ENCODE results near the gene SLC25A22.

The SLC25A22 gene

DNA sequence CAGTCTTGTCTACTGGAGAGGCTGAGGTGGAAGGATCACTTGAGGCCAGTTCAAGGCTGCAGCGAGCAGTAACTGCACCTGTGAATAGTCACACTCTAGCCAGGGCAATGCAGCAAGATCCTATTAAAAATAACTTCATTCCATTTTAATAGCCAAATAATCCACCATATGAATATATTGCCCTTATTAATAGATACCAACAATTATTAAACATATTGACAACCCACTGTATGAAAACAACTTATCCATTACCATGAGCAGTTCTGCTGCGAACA lies 31.2 kb downstream of the SLC25A22 start:
- no peak overlapping the region for H3K4me3 ChIP-seq (replicated peaks; ENCODE audit: low read depth, low read length)
- DNase-seq (ENCODE audit: low read depth): no peak
- TF ChIP-seq, protein P1, sequence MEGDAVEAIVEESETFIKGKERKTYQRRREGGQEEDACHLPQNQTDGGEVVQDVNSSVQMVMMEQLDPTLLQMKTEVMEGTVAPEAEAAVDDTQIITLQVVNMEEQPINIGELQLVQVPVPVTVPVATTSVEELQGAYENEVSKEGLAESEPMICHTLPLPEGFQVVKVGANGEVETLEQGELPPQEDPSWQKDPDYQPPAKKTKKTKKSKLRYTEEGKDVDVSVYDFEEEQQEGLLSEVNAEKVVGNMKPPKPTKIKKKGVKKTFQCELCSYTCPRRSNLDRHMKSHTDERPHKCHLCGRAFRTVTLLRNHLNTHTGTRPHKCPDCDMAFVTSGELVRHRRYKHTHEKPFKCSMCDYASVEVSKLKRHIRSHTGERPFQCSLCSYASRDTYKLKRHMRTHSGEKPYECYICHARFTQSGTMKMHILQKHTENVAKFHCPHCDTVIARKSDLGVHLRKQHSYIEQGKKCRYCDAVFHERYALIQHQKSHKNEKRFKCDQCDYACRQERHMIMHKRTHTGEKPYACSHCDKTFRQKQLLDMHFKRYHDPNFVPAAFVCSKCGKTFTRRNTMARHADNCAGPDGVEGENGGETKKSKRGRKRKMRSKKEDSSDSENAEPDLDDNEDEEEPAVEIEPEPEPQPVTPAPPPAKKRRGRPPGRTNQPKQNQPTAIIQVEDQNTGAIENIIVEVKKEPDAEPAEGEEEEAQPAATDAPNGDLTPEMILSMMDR (IDR thresholded peaks at IDR 0.05; ENCODE audit: low read length, missing control alignments): no peak

DNA sequence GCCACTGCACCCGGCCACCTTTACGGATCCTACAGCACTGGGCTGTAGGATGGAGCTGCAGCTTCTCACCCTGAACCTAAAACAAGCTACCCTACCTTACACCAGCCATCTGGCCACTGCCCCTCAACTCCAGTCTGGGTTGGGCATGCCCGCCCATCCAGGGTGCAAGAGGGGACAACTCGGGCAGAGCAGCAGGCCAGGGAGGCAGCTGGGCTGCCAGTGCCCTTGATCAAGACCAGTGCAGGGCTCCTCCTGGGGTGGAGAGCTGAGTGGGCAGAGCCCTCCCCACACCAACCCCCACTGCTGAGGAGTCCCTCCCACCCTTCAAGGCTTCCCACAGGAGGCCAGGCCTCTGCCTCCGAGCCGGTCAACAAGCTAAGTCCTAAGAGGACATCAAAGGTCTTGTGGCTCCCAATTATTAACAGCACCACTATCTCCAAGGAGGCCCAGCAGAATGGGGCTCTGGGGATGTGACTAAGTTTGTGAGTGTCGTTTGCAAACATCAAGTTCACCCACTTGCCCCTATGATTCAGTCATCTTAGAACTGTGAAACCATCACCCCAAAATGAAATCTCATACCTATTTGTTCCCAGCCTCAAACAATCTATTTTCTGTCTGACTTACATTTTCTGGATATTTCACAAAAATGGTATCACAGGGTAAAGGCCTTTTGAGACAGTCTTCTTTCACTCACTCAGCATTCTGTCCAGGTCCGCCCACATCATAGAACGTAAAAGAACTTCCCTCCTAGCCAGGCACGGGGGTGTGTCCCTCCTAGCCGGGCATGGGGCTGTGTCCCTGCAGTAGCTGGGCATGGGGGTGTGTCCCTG lies 31.8 kb downstream of the SLC25A22 start:
- TF ChIP-seq, protein P1 (IDR thresholded peaks at IDR 0.05; ENCODE audit: low read length, missing control alignments): no peak
- no peak overlapping the region for H3K4me3 ChIP-seq (replicated peaks; ENCODE audit: low read depth, low read length)
- no peak for DNase-seq (ENCODE audit: low read depth)

DNA sequence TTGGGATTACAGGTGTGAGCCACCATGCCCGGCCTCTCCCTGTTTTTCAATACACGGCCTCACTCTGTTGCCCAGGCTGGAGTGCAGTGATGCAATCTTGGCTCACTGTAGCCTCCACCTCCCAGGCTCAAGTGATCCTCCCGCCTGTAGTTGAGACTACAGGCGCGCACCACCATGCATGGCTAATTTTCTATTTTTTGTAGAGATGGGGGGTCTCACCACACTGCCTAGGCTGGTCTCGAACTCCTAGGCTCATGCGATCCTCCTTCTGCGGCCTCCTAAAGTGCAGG lies 32.3 kb downstream of the SLC25A22 start:
- no peak overlapping the region for H3K4me3 ChIP-seq (replicated peaks; ENCODE audit: low read depth, low read length)
- no peak for DNase-seq (ENCODE audit: low read depth)
- TF ChIP-seq, protein P1 (IDR thresholded peaks at IDR 0.05; ENCODE audit: low read length, missing control alignments): no peak

DNA sequence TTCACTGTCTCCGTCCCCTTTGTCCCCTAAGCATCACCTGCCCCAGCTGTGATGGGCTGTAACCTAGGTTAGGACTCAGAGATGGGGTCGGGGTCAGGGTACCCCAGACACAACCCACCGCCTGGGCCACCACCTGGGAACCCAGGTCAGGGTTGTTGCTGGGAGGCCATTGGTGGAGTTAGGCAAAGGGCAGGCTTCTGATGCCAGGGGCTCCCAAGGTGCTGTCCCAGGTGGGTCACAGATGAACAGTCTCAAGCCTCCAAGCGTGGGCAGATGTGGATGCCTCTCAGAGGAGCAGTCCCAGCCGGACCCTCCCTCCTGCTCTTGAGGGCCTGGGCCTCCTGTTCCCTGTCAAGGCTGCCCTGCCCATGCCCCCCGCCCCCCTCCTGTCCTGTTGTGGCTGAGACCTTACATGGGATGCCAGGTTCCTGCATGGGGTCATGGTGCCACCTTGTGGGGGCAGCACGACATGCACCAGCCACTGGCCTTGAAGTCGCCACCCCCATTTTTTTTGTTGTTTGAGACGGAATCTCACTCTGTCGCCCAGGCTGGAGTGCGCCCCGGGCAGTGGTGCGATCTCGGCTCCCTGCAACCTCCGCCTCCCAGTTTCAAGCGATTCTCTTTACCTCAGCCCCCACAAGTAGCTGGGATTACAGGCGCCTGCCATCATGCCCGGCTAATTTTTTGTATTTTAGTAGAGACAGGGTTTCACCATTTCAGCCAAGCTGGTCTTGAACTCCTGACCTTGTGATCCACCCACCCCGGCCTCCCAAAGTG lies 32.9 kb downstream of the SLC25A22 start:
- H3K4me3 ChIP-seq (replicated peaks; ENCODE audit: low read depth, low read length): no peak overlapping the region
- DNase-seq (ENCODE audit: low read depth): peak; percentile 51
- TF ChIP-seq, protein P1 (IDR thresholded peaks at IDR 0.05; ENCODE audit: low read length, missing control alignments): peak; percentile 40

DNA sequence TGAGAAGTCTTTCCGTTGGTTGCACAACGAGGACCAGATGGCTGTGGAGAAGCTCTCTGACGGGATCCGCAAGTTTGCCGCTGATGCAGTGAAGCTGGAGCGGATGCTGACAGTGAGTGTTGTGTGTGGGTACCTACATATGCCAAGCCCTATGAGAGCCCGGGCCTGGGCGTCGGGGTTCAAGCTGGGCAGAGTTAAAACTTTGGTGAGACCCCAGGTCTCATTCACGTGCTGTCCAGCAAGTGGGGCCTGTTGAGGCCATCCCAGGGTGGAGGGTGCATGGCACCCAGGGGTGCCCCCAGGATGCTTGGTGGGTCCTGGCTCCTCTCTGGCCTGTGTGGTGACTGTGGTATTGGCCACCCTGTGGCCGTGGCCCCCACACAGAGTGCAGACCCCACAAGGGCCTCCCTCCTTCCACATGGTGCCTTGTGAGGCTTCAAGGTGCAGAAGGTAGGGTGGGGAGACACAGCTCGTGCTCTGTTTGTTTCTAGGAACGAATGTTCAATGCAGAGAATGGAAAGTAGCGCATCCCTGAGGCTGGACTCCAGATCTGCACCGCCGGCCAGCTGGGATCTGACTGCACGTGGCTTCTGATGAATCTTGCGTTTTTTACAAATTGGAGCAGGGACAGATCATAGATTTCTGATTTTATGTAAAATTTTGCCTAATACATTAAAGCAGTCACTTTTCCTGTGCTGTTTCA lies 33.6 kb downstream of the SLC25A22 start:
- TF ChIP-seq, protein P1 (IDR thresholded peaks at IDR 0.05; ENCODE audit: low read length, missing control alignments): no peak
- no peak for DNase-seq (ENCODE audit: low read depth)
- no peak overlapping the region for H3K4me3 ChIP-seq (replicated peaks; ENCODE audit: low read depth, low read length)

DNA sequence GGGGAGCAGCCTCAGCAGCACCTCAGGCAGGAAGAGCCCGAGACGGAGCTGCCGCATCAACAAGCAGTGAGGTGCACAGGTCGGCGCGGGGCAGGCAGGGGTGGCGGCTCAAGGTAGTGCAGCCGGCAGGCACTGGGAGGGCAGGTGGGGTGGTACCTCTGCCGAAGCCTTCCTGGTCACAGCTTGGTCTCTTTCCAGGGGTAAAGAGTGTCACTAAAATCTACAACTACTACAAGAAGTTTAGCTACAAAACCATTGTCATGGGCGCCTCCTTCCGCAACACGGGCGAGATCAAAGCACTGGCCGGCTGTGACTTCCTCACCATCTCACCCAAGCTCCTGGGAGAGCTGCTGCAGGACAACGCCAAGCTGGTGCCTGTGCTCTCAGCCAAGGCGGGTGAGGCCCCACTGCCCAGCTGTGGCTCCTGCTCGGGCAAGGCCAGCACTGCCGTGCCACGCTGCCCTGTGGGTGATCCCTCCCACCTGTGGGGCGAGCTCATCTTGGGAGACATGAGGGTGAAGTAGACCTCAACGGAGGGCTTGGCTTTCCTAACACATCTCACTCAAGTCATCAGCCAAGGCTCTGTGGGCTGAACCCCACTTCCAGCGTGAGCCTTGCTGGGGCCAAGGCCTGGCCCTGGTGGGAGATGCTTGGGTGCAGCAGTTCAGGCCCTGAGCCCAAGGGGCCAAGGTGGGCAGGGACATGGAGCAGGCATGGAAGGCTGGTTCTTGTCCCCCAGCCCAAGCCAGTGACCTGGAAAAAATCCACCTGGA lies 34.3 kb downstream of the SLC25A22 start:
- TF ChIP-seq, protein P1 (IDR thresholded peaks at IDR 0.05; ENCODE audit: low read length, missing control alignments): no peak

More for the DNA sequence above, 34.3 kb downstream of the SLC25A22 start:
- no peak for DNase-seq (ENCODE audit: low read depth)
- H3K4me3 ChIP-seq (replicated peaks; ENCODE audit: low read depth, low read length): no peak overlapping the region

Measured in fibroblast of pulmonary artery (primary cell).